GM18909 (cell line): ENCODE results near the gene RAVER1.
"Not testable (repeated sequence)": the region's sequence is repeated elsewhere in the genome, so short reads cannot be mapped to it uniquely, and the experiment has no call there.

Source experiments
- ATAC-seq: cut with Tn5 transposase; IDR thresholded peaks from one replicate; pipeline ENCODE4 v1.9.1; 2021; ENCODE audit warnings: mild to moderate bottlenecking; ENCODE audit not compliant: unreplicated experiment, poor library complexity

The RAVER1 gene, protein sequence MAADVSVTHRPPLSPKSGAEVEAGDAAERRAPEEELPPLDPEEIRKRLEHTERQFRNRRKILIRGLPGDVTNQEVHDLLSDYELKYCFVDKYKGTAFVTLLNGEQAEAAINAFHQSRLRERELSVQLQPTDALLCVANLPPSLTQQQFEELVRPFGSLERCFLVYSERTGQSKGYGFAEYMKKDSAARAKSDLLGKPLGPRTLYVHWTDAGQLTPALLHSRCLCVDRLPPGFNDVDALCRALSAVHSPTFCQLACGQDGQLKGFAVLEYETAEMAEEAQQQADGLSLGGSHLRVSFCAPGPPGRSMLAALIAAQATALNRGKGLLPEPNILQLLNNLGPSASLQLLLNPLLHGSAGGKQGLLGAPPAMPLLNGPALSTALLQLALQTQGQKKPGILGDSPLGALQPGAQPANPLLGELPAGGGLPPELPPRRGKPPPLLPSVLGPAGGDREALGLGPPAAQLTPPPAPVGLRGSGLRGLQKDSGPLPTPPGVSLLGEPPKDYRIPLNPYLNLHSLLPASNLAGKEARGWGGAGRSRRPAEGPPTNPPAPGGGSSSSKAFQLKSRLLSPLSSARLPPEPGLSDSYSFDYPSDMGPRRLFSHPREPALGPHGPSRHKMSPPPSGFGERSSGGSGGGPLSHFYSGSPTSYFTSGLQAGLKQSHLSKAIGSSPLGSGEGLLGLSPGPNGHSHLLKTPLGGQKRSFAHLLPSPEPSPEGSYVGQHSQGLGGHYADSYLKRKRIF

DNA sequence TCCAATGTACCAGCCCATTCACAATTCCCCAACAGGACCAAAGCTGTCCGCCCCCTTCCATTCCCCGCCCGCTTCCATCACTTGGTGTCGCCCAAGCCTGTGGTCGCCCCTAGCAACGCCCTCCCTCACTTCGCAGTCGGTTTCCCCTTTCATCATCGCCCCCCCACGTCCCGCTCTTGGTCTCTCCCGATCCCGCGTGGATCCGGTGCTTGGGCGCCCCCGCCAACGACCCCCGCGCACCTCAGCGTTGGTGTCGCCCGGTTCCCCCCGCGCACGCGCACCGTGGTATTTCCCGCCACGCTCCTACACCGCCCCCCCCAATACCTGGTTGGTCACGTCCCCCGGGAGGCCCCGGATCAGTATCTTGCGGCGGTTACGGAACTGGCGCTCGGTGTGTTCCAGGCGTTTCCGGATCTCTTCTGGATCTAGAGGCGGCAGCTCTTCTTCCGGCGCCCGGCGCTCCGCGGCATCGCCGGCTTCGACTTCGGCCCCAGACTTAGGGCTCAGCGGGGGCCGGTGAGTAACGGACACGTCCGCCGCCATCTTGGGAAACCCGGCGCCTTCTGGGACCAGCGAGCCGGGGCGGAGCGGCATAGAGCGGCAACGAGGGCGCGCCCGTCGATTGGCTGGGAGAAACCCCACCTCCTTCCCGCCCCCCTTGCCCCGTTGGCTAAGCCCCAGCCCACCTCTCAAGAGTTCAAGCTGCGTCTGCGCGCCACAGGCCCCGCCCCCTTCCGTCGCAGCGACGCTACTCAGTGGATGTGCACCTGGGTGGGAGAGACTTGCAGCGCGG is at the start of gene RAVER1:
TSS of gene RAVER1 (minus strand) at position 565 of the 793 bp plus-strand sequence. CDS start at position 543, 22 bp downstream.
- ATAC-seq = peak; percentile 87

- ATAC-seq = not testable (repeated sequence)
These were observed 49.8 kb upstream of the RAVER1 start for GRCh38 chr19:10383223-10383499.

GRCh38 chr19:10380313-10381102 is 47.2 kb upstream of the RAVER1 start, which contains the start of gene TYK2:
TYK2 (minus strand) TSS chr19:10380572; CDS start chr19:10378406, 2,166 bp downstream.
- peak; percentile 92 for ATAC-seq

DNA sequence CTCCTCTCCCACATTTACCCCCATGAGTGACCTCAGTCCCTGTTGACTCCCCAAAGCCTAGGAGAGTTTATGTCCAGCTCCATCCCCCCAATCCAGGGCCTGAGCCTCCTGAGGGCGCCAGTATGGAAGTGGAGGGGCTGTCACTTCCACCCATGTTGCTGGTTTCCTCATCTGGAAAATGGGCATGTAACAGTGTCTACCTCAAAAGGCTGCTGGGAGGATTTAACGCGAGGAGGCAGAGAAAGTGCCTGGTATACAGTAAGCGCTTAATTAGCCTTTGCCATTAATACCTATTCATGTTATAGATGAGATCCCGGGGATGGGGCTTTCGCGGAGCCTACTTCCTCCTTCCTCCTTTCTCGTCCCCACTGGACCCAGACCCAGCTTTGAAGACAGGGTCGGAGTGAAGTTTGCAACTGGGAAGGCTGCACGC is 46.6 kb upstream of the RAVER1 start:
- ATAC-seq = no peak

- ATAC-seq = no peak
These were observed 44.8 kb upstream of the RAVER1 start for GRCh38 chr19:10378124-10378523.

DNA sequence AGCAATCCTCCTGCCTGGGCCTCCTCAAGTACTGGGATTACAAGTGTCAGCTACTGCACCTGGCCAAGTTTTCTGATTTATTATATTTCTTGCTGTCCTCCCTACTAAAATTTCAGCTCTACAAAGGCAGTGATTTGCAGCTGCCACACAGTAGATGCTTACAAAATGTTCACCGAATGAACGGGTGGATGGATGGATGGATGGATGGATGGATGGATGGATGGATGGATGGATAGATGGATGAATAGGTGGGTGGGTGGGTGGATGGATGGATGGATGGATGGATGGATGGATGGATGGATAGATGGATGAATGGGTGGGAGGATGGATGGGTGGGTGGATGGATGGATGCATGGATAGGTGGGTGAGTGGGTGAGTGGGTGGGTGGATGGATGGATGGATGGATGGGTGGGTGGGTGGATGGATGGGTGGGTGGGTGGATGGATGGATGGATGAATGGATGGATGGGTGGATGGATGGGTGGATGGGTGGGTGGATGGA is 43.9 kb upstream of the RAVER1 start:
- ATAC-seq = not testable (repeated sequence)

DNA sequence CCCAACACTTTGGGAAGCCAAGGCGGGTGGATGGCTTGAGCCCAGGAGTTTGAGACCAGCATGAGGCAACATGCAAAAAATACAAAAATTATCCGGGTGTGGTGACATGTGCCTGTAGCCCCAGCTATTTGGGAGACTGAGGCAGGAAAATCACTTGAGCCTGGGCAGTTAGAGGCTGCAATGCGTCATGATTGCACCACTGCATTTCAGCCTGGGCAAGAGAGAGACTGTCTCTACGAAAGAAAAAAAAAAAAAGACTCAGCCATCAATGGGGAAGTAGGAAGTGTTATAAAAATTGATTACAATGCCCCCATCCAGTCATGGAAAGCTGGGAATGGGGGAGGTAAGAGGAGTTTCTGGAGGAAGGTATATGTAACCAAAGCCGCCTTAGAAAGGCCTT is 41.6 kb upstream of the RAVER1 start:
- no peak for ATAC-seq

GRCh38 chr19:10372690-10373089 is 39.4 kb upstream of the RAVER1 start:
- ATAC-seq = no peak

GRCh38 chr19:10368101-10368803 is 34.9 kb upstream of the RAVER1 start:
- no peak for ATAC-seq

- ATAC-seq = not testable (repeated sequence)
These were observed 33.7 kb upstream of the RAVER1 start for GRCh38 chr19:10366950-10367512.

DNA sequence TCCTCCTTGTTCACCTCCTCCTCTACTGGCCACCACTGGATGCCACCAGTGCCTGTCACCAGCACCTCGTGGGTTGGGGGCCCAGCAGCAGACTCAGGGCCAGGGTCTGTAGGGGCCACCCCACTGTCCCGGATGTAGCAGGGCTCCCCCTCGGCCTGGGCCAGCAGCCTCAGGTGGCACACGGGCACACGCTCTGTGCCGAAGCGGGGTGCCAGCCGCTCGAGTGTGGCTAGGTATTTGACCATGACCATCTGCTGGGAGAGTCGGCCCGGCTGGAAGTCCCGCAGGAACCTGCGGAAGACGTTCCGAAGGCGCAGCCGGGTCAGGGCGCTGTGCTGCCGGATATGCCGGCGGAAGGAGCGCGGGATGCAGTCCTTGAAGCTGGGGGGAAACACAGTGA is 32.2 kb upstream of the RAVER1 start:
- no peak for ATAC-seq

DNA sequence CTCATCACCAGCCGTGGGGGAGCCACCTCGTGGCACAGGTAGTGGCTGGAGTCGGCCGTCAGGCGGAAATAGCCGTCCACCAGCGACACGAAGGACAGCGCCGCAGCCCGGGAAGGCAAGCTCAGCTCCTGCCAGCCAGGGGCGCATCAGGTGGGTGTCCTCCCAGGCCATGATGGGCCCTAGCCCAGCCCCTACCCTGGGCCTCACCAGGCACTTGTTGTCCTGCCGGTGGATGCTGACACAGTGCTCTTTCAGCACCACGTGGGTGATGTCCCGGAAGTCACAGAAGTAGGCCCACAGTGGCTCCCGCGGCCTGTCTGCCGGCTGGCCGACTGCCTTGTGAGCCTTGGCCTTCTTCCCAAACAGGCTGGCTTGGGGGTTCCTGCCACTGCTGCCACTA is 31.3 kb upstream of the RAVER1 start:
- no peak for ATAC-seq

- ATAC-seq = no peak
These were observed 30.5 kb upstream of the RAVER1 start for GRCh38 chr19:10363789-10364281.

GRCh38 chr19:10362259-10362658 is 28.9 kb upstream of the RAVER1 start:
- no peak for ATAC-seq

DNA sequence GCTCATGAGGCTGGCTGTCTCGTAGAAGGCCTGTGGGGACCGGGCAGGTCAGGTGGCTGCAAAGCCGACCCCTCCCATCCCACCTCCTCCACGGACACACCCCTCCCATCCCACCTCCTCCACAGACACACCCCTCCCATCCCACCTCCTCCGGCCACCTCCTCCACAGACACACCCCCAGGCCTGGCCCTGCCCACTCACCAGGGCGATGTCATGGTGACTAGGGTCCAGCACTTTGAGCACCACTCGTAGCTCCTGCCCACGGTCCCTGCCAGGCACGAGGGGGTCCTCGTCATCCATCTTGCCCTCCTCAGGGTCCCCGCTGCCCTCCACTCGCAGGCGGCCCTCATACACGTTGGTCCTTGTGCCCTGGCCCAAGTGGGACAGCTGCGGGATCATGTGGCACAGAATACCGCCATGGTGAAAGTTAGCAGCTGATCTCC is 28.3 kb upstream of the RAVER1 start:
- no peak for ATAC-seq

DNA sequence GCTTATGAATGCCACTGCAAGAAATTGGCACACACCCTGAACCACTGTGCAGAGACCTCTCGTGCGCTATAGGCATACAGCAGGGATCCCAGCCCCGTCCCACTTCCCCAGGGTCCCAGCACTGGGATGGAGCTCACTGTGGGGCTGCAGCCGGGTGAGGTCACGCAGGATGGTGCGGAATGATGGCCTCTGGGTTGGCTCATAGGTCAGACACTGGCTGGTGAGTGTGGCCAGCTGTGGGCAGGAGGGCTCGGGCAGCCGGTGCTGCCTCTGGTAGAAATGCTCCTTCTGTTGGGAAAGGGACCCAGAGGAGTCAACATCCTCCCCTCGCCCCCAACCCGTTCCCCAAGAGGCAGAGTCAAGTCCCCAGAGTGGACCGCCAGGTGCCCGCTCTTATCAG is 23.1 kb upstream of the RAVER1 start:
- no peak for ATAC-seq

- ATAC-seq = no peak
These were observed 20.6 kb upstream of the RAVER1 start for GRCh38 chr19:10353793-10354391.
